H9 (cell line): ENCODE results near the gene CD244. TPM values are rescaled to one million over a fixed set of nuclear protein-coding genes. Genes with fewer than 3 reads are reported as not detected.

Experiments
- DNase-seq: peaks from one replicate; pipeline ENCODE4 v3.0.0-alpha.2; 2017
- H2AFZ ChIP-seq: one replicate; pipeline ENCODE4 v1.6.1; 2013; ENCODE audit warnings: mild to moderate bottlenecking, low read length, control low read depth, moderate library complexity
- H2AK5ac ChIP-seq: 2 replicates; pipeline ENCODE4 v1.6.1; 2013; ENCODE audit warnings: low read length, control low read depth, mixed read lengths; ENCODE audit not compliant: insufficient read length
- H2BK120ac ChIP-seq: one replicate; pipeline ENCODE4 v1.6.1; 2013; ENCODE audit warnings: low read depth, mild to moderate bottlenecking, low read length, control low read depth, inconsistent platforms; ENCODE audit not compliant: poor library complexity, severe bottlenecking
- H2BK12ac ChIP-seq: 2 replicates; pipeline ENCODE4 v1.6.1; 2013; ENCODE audit warnings: low read length, control low read depth, mixed read lengths, low read depth; ENCODE audit not compliant: insufficient read length
- H2BK15ac ChIP-seq: 2 replicates; pipeline ENCODE4 v1.6.1; 2013; ENCODE audit warnings: low read depth, low read length, control low read depth
- H2BK20ac ChIP-seq: one replicate; pipeline ENCODE4 v1.6.1; 2013; ENCODE audit warnings: low read depth, mild to moderate bottlenecking, low read length, control low read depth, inconsistent platforms; ENCODE audit not compliant: poor library complexity, severe bottlenecking
- H2BK5ac ChIP-seq: 2 replicates; pipeline ENCODE4 v1.6.1; 2013; ENCODE audit warnings: low read length, control low read depth, mixed read lengths; ENCODE audit not compliant: insufficient read length
- H3K14ac ChIP-seq: 2 replicates; pipeline ENCODE4 v1.6.1; 2013; ENCODE audit warnings: low read length, control low read depth; ENCODE audit not compliant: insufficient read depth
- H3K18ac ChIP-seq: 2 replicates; pipeline ENCODE4 v1.6.1; 2013; ENCODE audit warnings: low read depth, mild to moderate bottlenecking, mixed read lengths, low read length, control low read depth; ENCODE audit not compliant: insufficient read length
- H3K23ac ChIP-seq: 2 replicates; pipeline ENCODE4 v1.6.1; 2013; ENCODE audit warnings: low read length, control low read depth, mixed read lengths, low read depth; ENCODE audit not compliant: insufficient read length
- H3K23me2 ChIP-seq: 2 replicates; pipeline ENCODE4 v1.6.1; 2013; ENCODE audit warnings: low read depth, mild to moderate bottlenecking, mixed read lengths, low read length, control low read depth; ENCODE audit not compliant: insufficient read length, poor library complexity, severe bottlenecking
- H3K27ac ChIP-seq: 2 replicates; pipeline ENCODE4 v1.5.1; 2013; ENCODE audit warnings: low read length, control low read depth, mixed read lengths, low read depth; ENCODE audit not compliant: insufficient read length
- H3K27me3 ChIP-seq: 2 replicates; pipeline ENCODE4 v1.6.1; 2013; ENCODE audit warnings: low read length, control low read depth, inconsistent platforms; ENCODE audit not compliant: insufficient read depth
- H3K4ac ChIP-seq: 2 replicates; pipeline ENCODE4 v1.6.1; 2013; ENCODE audit warnings: low read depth, mild to moderate bottlenecking, control low read depth, inconsistent platforms, low read length, moderate library complexity
- H3K4me1 ChIP-seq: 2 replicates; pipeline ENCODE4 v1.6.1; 2013; ENCODE audit warnings: low read length, control low read depth, inconsistent platforms; ENCODE audit not compliant: insufficient read depth
- H3K4me2 ChIP-seq: 2 replicates; pipeline ENCODE4 v1.6.1; 2013; ENCODE audit warnings: low read length, control low read depth, mixed read lengths; ENCODE audit not compliant: insufficient read length, insufficient read depth
- H3K56ac ChIP-seq: 2 replicates; pipeline ENCODE4 v1.6.1; 2013; ENCODE audit warnings: low read depth, mild to moderate bottlenecking, mixed read lengths, low read length, control low read depth; ENCODE audit not compliant: insufficient read length
- H3K79me1 ChIP-seq: 2 replicates; pipeline ENCODE4 v1.6.1; 2013; ENCODE audit warnings: low read depth, mild to moderate bottlenecking, moderate library complexity, low read length, control low read depth, inconsistent platforms; ENCODE audit not compliant: insufficient read depth, poor library complexity, severe bottlenecking
- H3K79me2 ChIP-seq: 2 replicates; pipeline ENCODE4 v1.6.1; 2013; ENCODE audit warnings: low read length, control low read depth, inconsistent platforms; ENCODE audit not compliant: insufficient read depth
- H3K9ac ChIP-seq: 2 replicates; pipeline ENCODE4 v1.6.1; 2013; ENCODE audit warnings: low read length, control low read depth, mixed read lengths; ENCODE audit not compliant: insufficient read length; ENCODE audit errors: extremely low read depth
- H3K9me3 ChIP-seq: one replicate; pipeline ENCODE4 v1.6.1; 2013; ENCODE audit warnings: low read depth, low read length, inconsistent platforms; ENCODE audit not compliant: control insufficient read depth
- H3T11ph ChIP-seq: one replicate; pipeline ENCODE4 v1.6.1; 2013; ENCODE audit warnings: mild to moderate bottlenecking, low read length, control low read depth, inconsistent platforms
- H4K20me1 ChIP-seq: one replicate; pipeline ENCODE4 v1.6.1; 2013; ENCODE audit not compliant: control insufficient read depth, insufficient read length, insufficient read depth
- H4K5ac ChIP-seq: 2 replicates; pipeline ENCODE4 v1.6.1; 2013; ENCODE audit warnings: low read depth, mild to moderate bottlenecking, mixed read lengths, low read length, control low read depth; ENCODE audit not compliant: insufficient read length
- H4K8ac ChIP-seq: replicated peaks from 2 replicates; pipeline ENCODE4 v1.6.1; 2013; ENCODE audit warnings: low read length, control low read depth, mixed read lengths, low read depth; ENCODE audit not compliant: insufficient read length
- H4K91ac ChIP-seq: 2 replicates; pipeline ENCODE4 v1.6.1; 2013; ENCODE audit warnings: low read depth, mild to moderate bottlenecking, moderate library complexity, mixed read lengths, low read length, control low read depth; ENCODE audit not compliant: insufficient read length
- H3K27ac Mint-ChIP-seq, 3 experiments: 2 replicates in 2 of 3; 3 replicates in 1 of 3; pipeline ENCODE4 v1.8.0; 2020 to 2021; ENCODE audit warnings: mixed read lengths in 3 of 3, mild to moderate bottlenecking in 1 of 3, moderate library complexity in 1 of 3
- H3K27me3 Mint-ChIP-seq: 2 replicates; pipeline ENCODE4 v1.8.0; 2021; ENCODE audit warnings: low read depth, mild to moderate bottlenecking, moderate library complexity, mixed read lengths
- H3K36me3 Mint-ChIP-seq, 3 experiments: 2 replicates in 2 of 3; 3 replicates in 1 of 3; pipeline ENCODE4 v1.8.0; 2020 to 2021; ENCODE audit warnings: low read depth in 3 of 3, mixed read lengths in 3 of 3; ENCODE audit not compliant: insufficient read depth in 1 of 3
- H3K4me1 Mint-ChIP-seq, 2 experiments: 2 replicates each; pipeline ENCODE4 v1.8.0; 2020; ENCODE audit warnings: mixed read lengths in 2 of 2
- H3K4me3 Mint-ChIP-seq, 2 experiments: 2 replicates in 1 of 2; 3 replicates in 1 of 2; pipeline ENCODE4 v1.8.0; 2020 to 2021; ENCODE audit warnings: mild to moderate bottlenecking in 2 of 2, mixed read lengths in 2 of 2, moderate library complexity in 1 of 2
- H3K9me3 Mint-ChIP-seq, 2 experiments: 2 replicates in 1 of 2; 3 replicates in 1 of 2; pipeline ENCODE4 v1.8.0; 2020; ENCODE audit warnings: mild to moderate bottlenecking in 2 of 2, mixed read lengths in 2 of 2, moderate library complexity in 1 of 2
- WGBS: extraction: QIAGEN DNeasy Blood & Tissue Kit; methylation state at CpG from one replicate; pipeline ENCODE4 v1.1.7; 2013; ENCODE audit warnings: missing lambda C conversion rate, low lambda C conversion rate, mixed read lengths; ENCODE audit not compliant: insufficient read length; ENCODE audit errors: extremely low coverage; 5-methylcytosine and 5-hydroxymethylcytosine counted together
- total RNA-seq: library from RNA; stranded (reverse); gene quantifications from 2 replicates; pipeline ENCODE4 v1.2.1, GENCODE V29; 2021
- TF ChIP-seq, protein P1 (sequence below): fragments of 200-600 bp; sonication (generic); conservative IDR thresholded peaks from 3 replicates; pipeline ENCODE4 v1.8.0; 2021; ENCODE audit warnings: antibody characterized with exemption, mild to moderate bottlenecking

The CD244 gene
- total RNA-seq, 1 experiment from 2014 or later: not detected

DNA sequence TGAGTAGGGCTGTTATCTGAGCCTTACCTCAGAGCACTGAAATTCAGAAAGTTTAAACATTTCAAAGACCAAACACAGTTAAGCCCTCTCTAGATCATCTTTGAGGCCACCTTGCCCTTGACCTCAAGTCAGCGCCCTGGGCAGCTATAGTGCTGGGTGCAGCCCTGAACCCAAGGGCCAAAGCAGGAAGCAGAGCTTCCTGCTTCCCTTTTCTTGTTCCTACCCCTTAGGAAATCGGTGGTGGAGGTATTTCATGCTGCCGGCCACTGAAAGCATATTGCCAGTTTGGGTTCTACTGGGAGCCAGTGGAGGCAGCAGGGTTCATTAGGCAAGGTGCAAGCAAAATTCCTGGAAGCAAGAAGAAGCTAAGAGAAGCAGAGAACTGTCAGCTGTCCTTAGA, 26.1 kb downstream of the CD244 start:
- H3K79me1 ChIP-seq: no peaks in the 10 kb centered on the region
- Mint-ChIP-seq H3K36me3 (no peaks in the 10 kb centered on the region), H3K4me1 (peaks cover 19% of the 10 kb centered on the region in 2 experiments), H3K27ac (no peak overlapping the region), H3K9me3 (no peaks in the 10 kb centered on the region), H3K27me3 (no peaks in the 10 kb centered on the region), H3K4me3 (no peak overlapping the region)
- no peaks in the 10 kb centered on the region for H4K20me1 ChIP-seq
- H3K56ac ChIP-seq: no peak overlapping the region
- no peak overlapping the region for H3T11ph ChIP-seq
- no peak overlapping the region for H3K18ac ChIP-seq
- no peak overlapping the region for H3K23ac ChIP-seq
- no peak overlapping the region for H4K5ac ChIP-seq
- no peak overlapping the region for H3K4ac ChIP-seq
- no peak overlapping the region for H3K27ac ChIP-seq
- H3K27me3 ChIP-seq: no peaks in the 10 kb centered on the region
- H3K14ac ChIP-seq: no peak overlapping the region
- H2BK20ac ChIP-seq: no peak overlapping the region
- H3K4me2 ChIP-seq: no peak overlapping the region
- H4K8ac ChIP-seq: no peak overlapping the region
- H2BK15ac ChIP-seq: no peak overlapping the region
- no peak for DNase-seq
- TF ChIP-seq, protein P1, sequence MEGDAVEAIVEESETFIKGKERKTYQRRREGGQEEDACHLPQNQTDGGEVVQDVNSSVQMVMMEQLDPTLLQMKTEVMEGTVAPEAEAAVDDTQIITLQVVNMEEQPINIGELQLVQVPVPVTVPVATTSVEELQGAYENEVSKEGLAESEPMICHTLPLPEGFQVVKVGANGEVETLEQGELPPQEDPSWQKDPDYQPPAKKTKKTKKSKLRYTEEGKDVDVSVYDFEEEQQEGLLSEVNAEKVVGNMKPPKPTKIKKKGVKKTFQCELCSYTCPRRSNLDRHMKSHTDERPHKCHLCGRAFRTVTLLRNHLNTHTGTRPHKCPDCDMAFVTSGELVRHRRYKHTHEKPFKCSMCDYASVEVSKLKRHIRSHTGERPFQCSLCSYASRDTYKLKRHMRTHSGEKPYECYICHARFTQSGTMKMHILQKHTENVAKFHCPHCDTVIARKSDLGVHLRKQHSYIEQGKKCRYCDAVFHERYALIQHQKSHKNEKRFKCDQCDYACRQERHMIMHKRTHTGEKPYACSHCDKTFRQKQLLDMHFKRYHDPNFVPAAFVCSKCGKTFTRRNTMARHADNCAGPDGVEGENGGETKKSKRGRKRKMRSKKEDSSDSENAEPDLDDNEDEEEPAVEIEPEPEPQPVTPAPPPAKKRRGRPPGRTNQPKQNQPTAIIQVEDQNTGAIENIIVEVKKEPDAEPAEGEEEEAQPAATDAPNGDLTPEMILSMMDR: no peak
- H2BK120ac ChIP-seq: no peak overlapping the region
- H2BK5ac ChIP-seq: no peak overlapping the region
- H3K23me2 ChIP-seq: no peaks in the 10 kb centered on the region
- H3K9me3 ChIP-seq: no peaks in the 10 kb centered on the region
- no peak overlapping the region for H2BK12ac ChIP-seq
- H2AK5ac ChIP-seq: no peak overlapping the region
- H3K79me2 ChIP-seq: no peaks in the 10 kb centered on the region
- no peak overlapping the region for H3K9ac ChIP-seq
- H2AFZ ChIP-seq: no peak overlapping the region
- no peak overlapping the region for H4K91ac ChIP-seq
- H3K4me1 ChIP-seq: no peaks in the 10 kb centered on the region
- no CpG with 5 or more reads among the region's 3 CpGs for WGBS
